GM12891 (cell line): ENCODE results near the gene TBL1XR1.

Source experiments
- DNase-seq: peaks from one replicate; pipeline ENCODE4 v3.0.0; 2011; ENCODE audit warnings: low spot score; ENCODE audit not compliant: insufficient read length
- FAIRE-seq: peaks from 2 replicates; lab custom pipeline; 2011; peaks lifted over from hg19 to GRCh38; lab: Jason Lieb, UNC
- PAX5 ChIP-seq: IDR thresholded peaks from 2 replicates; pipeline ENCODE4 v1.6.1; 2011; ENCODE audit warnings: low read length, moderate library complexity, mild to moderate bottlenecking; ENCODE audit not compliant: insufficient read depth, severe bottlenecking
- POLR2A ChIP-seq: IDR thresholded peaks from 2 replicates; pipeline ENCODE4 v1.6.1; 2011; ENCODE audit warnings: low read depth, low read length, control low read depth
- POLR2AphosphoS5 ChIP-seq: IDR thresholded peaks from 2 replicates; pipeline ENCODE4 v1.6.1; 2011; ENCODE audit warnings: low read depth, low read length, control low read depth
- POU2F2 ChIP-seq: IDR thresholded peaks from 2 replicates; pipeline ENCODE4 v1.6.1; 2011; ENCODE audit warnings: low read depth, mild to moderate bottlenecking, control low read depth, low read length, moderate library complexity
- SPI1 ChIP-seq: IDR thresholded peaks from 2 replicates; pipeline ENCODE4 v1.6.1; 2011; ENCODE audit warnings: low read depth, low read length, control low read depth
- TAF1 ChIP-seq: IDR thresholded peaks from 2 replicates; pipeline ENCODE4 v1.6.1; 2011; ENCODE audit warnings: low read depth, low read length, control low read depth

TBL1XR1 gene

DNA sequence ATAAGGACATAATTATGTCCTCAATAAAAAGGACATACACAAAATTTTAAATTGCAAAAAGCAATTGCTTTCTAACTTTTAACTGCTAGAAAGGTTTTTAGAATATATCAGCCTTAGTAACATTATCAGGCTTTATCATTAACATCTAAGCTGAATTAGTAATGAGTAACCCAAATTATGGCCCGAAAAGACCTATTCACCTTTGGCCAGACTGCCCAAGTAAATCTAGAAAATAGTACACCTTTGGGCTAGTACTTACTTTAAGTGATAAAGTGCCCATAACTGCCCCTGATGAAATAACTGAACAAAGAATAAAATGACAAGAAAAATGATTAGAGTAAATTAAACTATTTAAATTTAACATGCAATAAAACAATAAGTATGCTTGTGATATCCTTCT, 117.2 kb downstream of the TBL1XR1 start:
- DNase-seq (no peak), FAIRE-seq (no peak)
- TF ChIP-seq PAX5 = no peak
- TF ChIP-seq POLR2A = no peak
- no peak for TF ChIP-seq TAF1
- no peak for TF ChIP-seq POLR2AphosphoS5
- TF ChIP-seq SPI1 = no peak
- no peak for TF ChIP-seq POU2F2

DNA sequence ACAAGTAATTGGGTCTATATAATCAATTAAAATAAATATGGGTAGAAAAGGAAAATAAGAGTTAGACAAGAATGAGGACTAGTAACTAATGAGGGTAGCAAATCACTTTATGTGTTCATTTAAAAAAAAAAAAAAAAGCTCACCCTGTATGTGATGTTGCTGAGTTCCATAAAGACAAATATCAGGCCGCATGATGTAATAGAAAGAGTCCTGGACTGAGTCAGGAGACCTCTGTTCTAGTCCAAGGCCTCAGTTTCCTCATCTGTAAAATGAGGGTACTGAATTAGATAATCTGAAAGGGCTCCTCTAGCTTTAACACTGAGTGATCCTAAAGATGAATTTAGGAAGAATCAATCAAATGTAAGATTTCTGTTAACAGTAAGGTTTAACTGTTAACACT, 117.6 kb downstream of the TBL1XR1 start:
- DNase-seq = no peak
- no peak for TF ChIP-seq POLR2AphosphoS5
- no peak for FAIRE-seq

DNA sequence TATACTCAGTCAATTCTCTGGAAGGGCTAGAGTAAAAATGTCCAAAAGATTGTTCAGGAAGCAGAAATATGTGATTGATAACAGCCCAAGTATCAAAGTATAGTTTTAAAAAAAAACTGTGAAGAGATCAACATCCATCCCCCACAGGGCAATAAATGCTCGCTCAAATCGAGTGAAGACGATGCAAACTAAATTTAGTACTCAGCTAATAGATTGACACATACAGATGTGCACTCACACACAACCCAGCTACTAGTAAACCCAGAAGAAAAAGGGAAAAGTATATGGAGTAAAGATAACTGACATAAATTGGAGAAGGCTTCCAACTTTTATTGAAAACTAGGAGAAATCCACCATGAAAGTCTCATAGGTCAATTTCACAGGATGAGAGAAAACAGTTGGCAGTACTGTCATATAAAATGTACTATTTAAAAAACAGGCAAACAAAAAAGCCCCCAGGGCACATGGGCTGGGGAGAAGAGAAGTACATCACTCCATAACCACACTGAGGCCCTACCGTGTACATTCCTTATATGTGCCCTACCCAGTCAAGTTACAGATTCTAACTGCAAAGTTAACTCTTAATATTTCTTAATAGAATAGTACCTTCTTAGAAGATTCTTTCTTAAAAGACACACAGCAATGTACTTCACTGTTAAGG, 125.7 kb downstream of the TBL1XR1 start:
- FAIRE-seq = no peak
- no peak for DNase-seq
- no peak for TF ChIP-seq SPI1
- TF ChIP-seq POLR2AphosphoS5 = no peak
- TF ChIP-seq PAX5 = no peak
- no peak for TF ChIP-seq TAF1
- TF ChIP-seq POU2F2 = no peak
- no peak for TF ChIP-seq POLR2A

DNA sequence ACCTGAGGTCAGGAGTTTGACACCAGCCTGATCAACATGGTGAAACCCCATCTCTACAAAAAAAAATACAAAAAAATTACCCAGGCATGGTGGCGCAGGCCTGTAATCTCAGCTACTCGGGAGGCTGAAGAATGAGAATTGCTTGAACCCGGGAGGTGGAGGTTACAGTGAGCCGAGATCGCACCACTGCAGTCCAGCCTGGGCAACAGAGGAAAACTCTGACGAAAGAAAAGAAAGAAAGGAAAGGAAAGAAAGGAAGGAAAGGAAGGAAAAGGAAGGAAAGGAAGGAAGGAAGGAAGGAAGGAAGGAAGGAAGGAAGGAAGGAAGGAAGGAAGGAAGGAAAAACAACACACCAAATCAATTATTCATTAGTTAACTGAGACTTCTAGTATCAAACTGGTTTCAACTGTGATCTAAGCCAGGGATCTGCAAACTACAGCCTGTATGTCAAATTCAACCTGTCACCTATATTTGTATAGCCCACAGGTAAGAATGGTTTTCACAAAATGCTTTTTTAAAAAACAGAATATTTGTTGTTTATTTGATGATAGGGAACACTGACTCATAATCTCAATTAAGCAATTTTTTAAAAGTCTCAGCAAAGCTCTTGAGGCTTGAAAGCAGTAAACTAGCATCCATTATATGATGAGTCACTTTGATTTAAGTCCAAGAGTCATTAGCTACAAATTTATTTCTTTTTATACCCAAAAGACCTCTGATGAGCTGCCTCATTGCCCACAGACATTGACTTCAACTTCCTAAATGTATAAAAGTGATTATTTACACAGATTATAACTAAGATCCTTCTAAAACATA, 127.6 kb downstream of the TBL1XR1 start:
- no peak for FAIRE-seq
- no peak for TF ChIP-seq POU2F2
- no peak for TF ChIP-seq PAX5
- no peak for TF ChIP-seq POLR2A
- TF ChIP-seq SPI1 = no peak
- no peak for TF ChIP-seq TAF1
- no peak for TF ChIP-seq POLR2AphosphoS5
- no peak for DNase-seq

DNA sequence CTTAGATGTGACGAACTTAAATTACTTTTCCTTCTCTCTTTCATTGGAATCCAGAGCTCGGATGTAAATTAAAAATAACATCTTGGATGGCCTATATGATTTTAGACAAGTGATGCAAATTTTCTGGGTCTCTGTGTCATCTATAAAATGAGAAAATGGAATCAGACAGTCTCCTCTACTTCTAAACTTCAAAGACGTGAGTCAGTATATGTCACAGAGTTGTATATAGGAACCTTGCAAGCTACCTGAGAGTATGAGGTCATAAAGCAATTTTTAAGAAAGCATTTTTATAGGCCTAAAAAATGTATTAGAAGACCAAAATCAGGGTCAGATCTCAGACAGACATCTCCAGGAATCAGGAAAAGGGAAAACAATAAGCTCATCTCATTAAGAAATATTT, 128.3 kb downstream of the TBL1XR1 start:
- TF ChIP-seq TAF1 = no peak
- no peak for TF ChIP-seq SPI1
- no peak for TF ChIP-seq POU2F2
- TF ChIP-seq POLR2AphosphoS5 = no peak
- TF ChIP-seq POLR2A = no peak
- no peak for TF ChIP-seq PAX5
- DNase-seq = no peak
- no peak for FAIRE-seq

DNA sequence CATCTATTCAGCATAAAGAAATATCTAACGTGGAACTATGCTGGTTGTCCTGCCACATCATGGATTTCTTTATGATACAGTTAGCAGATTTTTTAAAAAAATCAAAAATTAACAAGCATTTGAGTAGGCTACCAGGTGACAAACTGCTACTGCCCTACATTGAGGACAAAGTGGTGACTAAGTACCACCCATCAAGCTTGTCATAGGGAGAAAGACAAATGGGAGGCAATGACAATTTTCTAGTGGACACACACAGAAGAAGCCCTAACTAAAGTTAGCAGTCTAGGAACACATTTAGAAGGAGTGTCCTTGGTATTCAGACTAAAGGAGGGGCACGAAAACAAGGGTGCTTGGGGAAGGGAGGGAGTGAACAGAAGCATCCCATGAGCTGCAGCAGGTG, 131.2 kb downstream of the TBL1XR1 start:
- DNase-seq (no peak), FAIRE-seq (no peak)
- TF ChIP-seq POLR2A = no peak
- TF ChIP-seq SPI1 = no peak
- no peak for TF ChIP-seq PAX5
- no peak for TF ChIP-seq POLR2AphosphoS5
- TF ChIP-seq TAF1 = no peak
- no peak for TF ChIP-seq POU2F2

DNA sequence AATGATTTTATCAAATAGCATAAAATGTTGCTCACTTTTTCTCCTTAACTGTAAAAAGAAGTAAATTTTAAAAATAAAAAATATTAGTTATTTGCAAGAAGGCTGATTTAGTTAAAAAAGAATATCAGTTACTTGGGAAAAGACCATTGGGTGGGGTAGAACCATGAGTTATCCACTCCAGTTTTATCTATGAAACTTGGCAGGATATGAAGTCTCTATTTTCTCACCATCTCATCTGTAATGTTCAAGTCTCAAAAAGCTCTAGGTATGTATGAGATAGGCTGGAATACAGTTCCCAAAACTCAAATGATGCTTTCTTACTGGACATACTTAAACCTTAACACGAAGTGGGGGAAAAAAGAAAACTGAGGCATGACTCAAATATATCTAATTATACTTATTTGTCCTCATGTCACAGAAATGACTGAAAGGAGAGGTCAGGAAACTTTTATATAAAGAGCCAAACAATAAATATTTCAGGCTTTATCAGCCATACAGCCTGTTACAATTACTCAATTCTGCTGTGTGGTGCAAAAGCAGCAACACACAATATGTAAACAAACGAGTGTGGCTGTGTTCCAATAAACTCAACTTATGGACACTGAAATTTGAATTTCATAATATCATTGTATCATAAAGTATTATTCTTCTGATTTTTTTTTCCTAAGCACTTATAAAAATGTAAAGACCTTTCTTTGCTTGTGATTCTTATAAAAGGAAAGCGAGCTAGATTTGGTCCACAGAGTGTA, 131.8 kb downstream of the TBL1XR1 start:
- TF ChIP-seq TAF1 = no peak
- TF ChIP-seq POLR2A = no peak
- TF ChIP-seq POU2F2 = no peak
- no peak for TF ChIP-seq POLR2AphosphoS5
- TF ChIP-seq PAX5 = no peak
- TF ChIP-seq SPI1 = no peak
- FAIRE-seq = no peak
- no peak for DNase-seq

DNA sequence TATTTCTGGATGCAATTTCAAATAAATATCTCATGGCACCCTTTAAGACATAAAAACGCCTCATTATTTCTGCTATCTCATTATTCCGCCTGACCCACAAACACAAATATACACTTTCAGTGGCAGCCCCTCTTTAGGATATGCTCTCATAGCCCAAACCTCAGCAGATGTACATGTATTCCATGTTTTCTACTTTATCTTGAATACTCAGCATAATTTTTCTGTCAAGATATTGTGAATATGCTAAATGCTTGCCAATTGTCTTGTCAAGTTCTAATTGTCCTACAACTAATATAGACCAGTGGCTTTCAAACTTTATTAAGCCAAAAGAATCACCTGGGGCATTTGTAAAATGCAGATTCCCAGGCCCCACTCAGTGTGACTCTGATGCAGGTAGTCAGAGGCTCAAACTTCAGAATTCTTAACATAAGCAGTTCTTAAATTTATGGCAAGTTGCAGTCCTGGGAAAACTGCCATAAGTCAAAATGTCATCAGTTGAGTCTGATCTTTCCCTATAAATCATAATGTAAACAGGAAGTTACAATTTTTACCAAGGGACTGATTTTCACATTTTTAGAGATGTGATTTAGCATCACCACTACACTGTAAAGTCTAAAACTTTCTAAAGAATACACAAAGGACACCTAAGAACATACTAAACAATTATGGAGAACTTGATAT, 135.1 kb downstream of the TBL1XR1 start:
- FAIRE-seq = no peak
- no peak for DNase-seq
- TF ChIP-seq SPI1 = no peak
- no peak for TF ChIP-seq POLR2A
- TF ChIP-seq POU2F2 = no peak
- TF ChIP-seq TAF1 = no peak
- no peak for TF ChIP-seq POLR2AphosphoS5
- no peak for TF ChIP-seq PAX5

DNA sequence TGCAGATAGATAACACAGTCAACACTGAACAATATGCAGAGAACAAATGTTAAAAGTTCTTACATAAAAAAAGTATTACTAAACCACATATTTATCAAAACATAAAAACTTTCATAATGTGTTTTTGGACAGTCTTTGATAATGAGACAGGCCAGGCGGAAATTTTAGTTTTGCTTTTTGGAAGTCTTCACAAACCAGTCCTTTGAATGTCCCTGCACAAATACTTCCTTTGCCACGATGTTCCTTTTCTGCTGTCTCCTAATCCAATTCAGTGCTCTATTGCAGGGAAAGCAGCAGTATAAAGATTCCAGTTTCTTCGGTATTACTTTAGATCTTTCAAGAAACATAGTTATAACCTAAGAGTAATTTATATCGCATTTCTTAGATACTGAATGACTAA, 135.9 kb downstream of the TBL1XR1 start:
- no peak for FAIRE-seq
- TF ChIP-seq PAX5 (no peak), TAF1 (no peak)

More for the DNA sequence above, 135.9 kb downstream of the TBL1XR1 start:
- DNase-seq = no peak
